GM21528 (cell line): Measurements from ENCODE around the gene TMEM218.
"Not testable (repeated sequence)": the region's sequence is repeated elsewhere in the genome, so short reads cannot be mapped to it uniquely, and the experiment has no call there.

Experiments used
- ATAC-seq: cut with Tn5 transposase; IDR thresholded peaks from one replicate; pipeline ENCODE4 v1.9.1; 2021; ENCODE audit warnings: mild to moderate bottlenecking, moderate library complexity; ENCODE audit not compliant: unreplicated experiment, low FRiP score

TMEM218 gene

DNA sequence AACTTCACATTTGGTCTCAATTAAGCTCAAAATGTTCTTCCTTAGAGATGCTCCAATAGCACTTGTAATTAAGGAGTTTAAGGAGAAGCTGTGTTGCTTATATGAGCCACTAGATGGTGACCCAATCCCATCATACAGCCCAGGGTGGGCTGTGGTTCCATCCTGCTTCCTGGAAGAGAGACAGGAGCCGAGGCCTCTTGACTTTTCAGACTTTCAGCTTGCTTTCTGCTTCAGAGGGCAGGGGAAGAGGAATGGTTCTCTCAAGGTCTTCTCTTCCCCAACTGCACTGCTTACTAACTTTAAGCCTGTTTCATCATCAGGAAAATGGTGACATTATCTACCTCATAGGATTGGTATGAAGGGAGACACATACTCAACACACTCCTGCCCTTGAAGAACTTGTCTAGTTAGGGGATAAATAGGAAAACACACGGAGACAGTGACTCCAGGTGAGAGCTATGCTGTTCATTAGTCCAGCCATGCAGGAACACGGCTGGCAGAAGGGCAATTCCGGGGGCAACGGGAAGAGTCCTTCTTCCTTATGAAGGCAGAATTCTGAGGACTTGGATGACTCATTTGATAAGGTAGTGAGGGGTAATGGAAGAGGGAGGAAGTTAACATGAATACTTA is 20.1 kb downstream of the TMEM218 start:
- ATAC-seq = no peak

DNA sequence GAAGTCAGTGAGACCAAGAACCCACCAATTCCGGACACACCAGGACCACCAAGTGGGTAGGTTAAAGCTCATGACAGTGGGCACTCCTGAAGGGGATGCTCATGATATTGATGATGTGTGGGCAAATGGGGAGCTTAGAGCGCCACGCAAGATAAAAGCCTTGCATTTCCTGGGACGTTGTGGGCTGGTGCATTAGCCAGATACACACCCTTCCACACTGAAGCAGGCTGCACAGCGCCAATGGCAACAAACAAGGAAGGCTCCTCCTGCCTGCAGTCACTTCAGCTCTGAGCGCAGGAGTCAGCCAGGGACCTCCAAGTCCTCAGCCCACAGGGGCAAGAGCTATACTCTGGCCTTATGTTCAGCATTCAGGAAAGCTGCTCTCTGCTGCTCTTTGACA is 20.6 kb downstream of the TMEM218 start:
- no peak for ATAC-seq

DNA sequence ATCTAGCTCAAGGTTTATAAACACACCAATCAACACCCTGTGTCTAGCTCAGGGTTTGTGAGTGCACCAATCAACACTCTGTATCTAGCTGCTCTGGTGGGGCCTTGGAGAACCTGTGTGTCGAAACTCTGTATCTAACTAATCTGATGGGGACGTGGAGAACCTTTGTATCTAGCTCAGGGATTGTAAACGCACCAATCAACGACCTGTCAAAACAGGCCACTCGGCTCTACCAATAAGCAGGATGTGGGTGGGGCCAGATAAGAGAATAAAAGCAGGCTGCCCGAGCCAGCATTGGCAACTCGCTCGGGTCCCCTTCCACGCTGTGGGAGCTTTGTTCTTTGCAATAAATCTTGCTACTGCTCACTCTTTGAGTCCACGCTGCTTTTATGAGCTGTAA is 21.3 kb downstream of the TMEM218 start:
- not testable (repeated sequence) for ATAC-seq

- ATAC-seq = not testable (repeated sequence)
Measured at GRCh38 chr11:125089481-125089880, 21.9 kb downstream of the TMEM218 start.

- ATAC-seq = no peak
Measured at GRCh38 chr11:125088576-125089455, 22.6 kb downstream of the TMEM218 start.

DNA sequence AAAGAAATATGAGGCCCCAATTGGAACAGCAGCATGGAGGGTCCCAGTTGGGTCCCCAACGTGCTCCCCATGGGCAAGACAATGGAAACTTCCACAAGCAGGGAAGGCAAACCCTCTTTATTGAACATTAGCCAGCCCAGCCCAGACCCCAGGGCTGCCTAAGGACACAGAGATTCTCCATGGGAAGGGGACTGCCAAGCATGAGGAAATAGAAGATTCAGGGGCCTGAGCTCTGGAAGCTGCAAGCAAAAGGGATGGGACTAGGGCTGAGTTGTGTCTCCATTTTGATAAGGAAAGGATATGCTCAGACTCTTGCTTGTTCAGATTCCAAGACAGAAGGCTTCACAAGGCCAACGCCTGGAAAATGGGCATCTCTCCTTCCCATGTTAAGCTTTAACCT is 23.3 kb downstream of the TMEM218 start:
- no peak for ATAC-seq

DNA sequence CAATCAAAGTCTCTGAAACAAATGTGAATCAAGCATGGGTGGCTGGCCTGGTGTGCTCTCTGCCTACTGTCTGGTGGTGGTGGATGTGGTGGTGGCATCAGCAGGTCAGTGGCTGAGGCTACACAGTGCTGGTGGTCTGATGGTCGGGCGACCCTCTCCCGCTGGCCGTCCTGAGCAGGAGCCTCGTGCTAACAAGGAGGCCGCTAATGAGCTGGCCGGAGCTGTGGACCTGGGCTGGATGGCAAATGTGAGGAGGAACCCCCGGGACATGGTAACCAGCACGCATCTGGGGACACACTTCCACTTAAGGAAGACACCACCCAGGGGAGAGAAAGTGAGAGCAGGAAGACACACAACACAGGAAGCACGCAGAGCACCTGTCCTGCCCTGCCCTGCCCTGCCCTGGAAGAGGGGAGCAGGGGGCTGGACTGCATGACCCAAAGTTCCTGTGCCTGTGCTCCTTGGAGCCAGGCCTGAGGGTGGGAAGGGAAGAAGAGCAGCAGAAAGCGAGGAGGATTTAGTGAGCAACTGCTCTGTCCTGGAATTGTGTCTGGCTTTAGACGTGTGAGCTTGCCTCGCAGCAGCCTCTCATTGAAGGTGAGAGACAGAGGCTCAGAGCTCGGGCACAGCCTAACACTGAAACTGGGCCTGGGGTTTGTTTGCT is 24.7 kb downstream of the TMEM218 start:
- ATAC-seq = no peak

DNA sequence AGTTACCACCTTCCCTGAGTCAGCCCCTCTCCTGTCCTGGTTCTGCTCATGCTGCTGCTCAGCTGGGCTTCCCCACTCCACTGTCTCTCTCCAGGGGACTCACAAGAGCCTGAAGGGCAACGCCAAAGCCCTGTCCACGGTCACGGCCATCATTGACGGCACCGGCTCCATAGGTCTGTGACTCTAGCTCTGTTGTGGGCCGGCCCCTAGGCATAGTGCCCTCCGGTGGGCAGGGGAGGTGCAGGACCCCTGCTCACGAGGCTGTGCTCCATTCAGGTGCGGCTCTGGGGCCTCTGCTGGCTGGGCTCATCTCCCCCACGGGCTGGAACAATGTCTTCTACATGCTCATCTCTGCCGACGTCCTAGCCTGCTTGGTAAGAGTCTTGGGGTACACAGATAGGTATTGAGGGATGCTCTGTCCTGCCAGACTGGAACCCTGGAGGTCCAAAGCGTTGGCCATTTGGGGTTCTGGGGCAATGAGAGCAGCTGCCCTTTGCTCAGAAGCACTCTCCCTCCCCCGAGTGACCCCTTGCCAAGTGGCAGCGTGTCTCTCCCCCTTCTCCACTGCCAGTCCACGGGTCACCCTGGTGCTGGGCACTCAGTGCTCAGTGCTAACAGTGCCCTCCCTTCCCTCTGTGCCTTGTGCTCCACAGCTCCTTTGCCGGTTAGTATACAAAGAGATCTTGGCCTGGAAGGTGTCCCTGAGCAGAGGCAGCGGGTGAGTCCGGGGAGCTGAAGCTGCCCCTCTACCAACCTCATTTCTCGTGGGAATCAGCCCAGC is 25.9 kb downstream of the TMEM218 start:
- no peak for ATAC-seq

- no peak for ATAC-seq
Measured at GRCh38 chr11:125084761-125085231, 26.6 kb downstream of the TMEM218 start.

- ATAC-seq = no peak
Measured at GRCh38 chr11:125084057-125084416, 27.4 kb downstream of the TMEM218 start.

DNA sequence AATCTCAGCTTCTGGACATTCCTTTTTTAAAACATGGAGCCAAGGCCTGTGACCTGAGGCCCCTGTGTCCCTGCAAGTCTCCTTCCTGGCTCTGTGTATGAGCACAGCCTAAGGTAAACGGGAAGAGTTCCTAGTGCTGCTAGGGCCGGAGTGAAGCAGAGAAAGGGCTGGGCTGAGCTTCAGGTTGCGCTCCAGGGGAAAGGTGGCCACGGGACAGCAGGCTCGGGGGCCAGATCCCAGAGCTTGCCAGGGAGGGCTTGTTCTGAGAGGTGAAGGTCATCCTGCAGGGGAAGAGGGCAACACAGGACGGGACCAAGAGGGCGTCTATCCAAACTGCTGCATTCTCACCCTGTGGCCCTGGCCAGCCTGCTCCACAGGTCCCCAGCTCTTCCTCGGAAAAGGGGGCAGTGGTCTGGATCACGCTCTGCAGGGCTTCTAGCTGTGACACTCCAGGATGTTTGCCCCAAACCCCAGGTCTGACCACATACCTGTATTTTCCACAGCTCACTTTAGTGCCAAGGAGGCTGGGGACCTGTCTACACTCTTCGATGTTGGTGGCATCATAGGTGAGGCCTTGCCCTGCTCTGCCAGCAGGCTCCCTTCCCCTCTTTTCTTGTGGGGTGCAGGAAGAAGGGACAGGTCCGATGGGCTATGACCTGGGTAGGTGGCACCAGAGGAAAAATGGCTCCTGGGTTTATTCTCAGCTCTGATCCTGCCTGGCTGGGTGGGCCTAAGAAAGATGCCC is 27.9 kb downstream of the TMEM218 start:
- no peak for ATAC-seq

DNA sequence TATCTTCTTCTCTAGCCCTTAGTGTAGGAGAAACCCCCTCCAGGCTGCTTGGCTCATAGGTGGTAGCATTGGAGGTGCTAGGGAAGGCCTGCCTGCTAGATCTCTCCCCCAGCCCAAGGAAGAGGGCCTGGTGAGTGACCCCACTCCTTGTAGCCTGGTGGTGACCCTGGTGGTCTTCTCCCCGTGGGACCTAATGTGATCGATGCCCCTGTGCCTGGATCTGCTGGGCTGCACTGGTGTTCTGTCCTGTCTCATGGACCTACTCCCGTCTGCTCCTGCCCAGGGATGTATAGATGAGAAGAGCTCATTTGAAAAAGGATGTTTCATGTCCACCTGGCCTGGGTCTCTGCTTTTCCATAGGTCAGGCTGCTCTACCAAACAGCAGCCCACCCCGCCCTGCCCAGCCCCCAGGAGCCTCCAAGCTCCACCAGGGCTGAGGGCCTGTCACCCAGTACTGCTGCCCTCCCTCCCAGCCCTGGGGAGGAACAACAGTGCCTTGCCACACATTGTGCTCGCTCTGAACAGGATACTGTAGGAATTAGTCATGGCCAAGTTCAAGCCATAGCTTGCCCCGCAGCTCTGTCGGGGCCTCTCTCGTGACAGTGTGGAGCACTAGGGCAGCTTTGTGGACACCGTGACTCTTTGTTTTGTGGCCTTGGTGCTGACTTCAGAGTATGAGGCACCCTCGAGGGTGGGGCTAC is 28.7 kb downstream of the TMEM218 start:
- no peak for ATAC-seq

- ATAC-seq = no peak
Measured at GRCh38 chr11:125082040-125082439, 29.4 kb downstream of the TMEM218 start.

DNA sequence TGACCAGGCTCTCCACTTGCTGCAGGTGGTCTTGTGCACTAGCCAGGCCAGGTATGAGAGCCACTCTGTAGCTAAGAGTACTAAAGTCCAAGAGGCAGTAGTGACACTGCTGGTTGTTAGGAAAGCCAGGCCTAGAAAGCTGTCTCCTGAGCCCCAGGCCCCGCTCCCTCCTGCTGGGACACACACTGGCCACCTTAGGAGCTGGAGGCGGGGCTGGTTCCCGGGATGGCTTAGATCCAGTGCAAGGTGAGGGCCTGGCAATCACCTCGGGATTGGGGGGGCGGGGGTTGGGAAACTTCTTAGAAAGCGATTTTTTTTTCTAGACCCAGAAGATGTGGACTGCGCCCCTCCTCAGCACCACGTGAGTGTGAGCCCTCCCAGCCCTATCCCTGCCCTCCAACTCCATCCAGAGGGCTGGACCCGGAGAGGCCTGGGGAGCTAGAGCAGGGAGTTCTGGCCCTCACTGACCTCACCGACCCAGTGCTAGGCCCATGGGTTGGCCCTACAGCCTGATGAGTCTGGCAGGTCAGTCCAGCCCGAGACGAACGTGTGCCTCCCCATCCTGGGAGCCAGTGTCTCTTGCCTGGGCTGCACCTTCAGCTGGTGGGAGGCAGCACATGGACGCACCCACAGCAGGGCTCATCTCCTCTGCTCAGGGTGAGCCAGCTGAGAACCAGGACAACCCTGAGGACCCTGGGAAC is 30.2 kb downstream of the TMEM218 start:
- no peak for ATAC-seq

DNA sequence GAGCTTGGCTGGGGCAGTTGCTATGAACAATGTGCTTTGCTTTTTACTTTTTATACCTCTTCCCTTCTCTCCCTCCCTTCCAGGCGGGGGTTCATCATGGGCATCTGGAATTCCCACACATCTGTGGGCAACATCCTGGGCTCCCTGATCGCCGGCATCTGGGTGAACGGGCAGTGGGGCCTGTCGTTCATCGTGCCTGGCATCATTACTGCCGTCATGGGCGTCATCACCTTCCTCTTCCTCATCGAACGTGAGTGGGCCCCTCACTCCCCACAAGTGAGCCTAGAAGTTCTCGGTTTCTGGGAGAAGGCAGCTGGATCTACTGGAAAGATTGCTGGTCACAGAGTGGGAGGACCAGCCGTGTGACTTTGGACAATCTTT is 30.9 kb downstream of the TMEM218 start:
- no peak for ATAC-seq

GRCh38 chr11:125079878-125080530 is 31.4 kb downstream of the TMEM218 start:
- no peak for ATAC-seq

GRCh38 chr11:125079151-125079877 is 32.1 kb downstream of the TMEM218 start:
- no peak for ATAC-seq
